Endodermal cell (in vitro differentiated cells): ENCODE measurements around the gene NSG1. TPM values are rescaled to one million over a fixed set of nuclear protein-coding genes. Genes with fewer than 3 reads are reported as not detected.

Experiments used
- DNase-seq: peaks from one replicate; pipeline ENCODE4 v3.0.0-alpha.2; 2017
- H3K27ac ChIP-seq: 2 replicates; pipeline ENCODE4 v1.5.1; 2013; ENCODE audit warnings: mild to moderate bottlenecking, low read depth, low read length, moderate library complexity
- H3K27me3 ChIP-seq: 2 replicates; pipeline ENCODE4 v1.6.1; 2013; ENCODE audit warnings: mild to moderate bottlenecking, low read length, moderate library complexity; ENCODE audit not compliant: insufficient read depth, control insufficient read depth, poor library complexity, severe bottlenecking
- H3K36me3 ChIP-seq: 2 replicates; pipeline ENCODE4 v1.7.0; 2013; ENCODE audit warnings: mild to moderate bottlenecking, low read length, moderate library complexity; ENCODE audit not compliant: control insufficient read depth, insufficient read depth
- H3K4me1 ChIP-seq: one replicate; pipeline ENCODE4 v1.7.0; 2013; ENCODE audit warnings: low read length; ENCODE audit not compliant: control insufficient read depth, insufficient read depth
- H3K4me3 ChIP-seq: 2 replicates; pipeline ENCODE4 v1.5.1; 2013; ENCODE audit warnings: mild to moderate bottlenecking, low read length, moderate library complexity
- H3K9ac ChIP-seq: 2 replicates; pipeline ENCODE4 v1.6.1; 2013; ENCODE audit warnings: mild to moderate bottlenecking, low read length, moderate library complexity; ENCODE audit not compliant: poor library complexity, severe bottlenecking; ENCODE audit errors: extremely low read depth
- H3K9me3 ChIP-seq: 2 replicates; pipeline ENCODE4 v1.6.1; 2013; ENCODE audit warnings: mild to moderate bottlenecking, low read length, moderate library complexity; ENCODE audit not compliant: control insufficient read depth
- H3K27ac Mint-ChIP-seq: 2 replicates; pipeline ENCODE4 v1.8.0; 2020; ENCODE audit warnings: mixed read lengths
- H3K27me3 Mint-ChIP-seq: 2 replicates; pipeline ENCODE4 v1.8.0; 2021; ENCODE audit warnings: mild to moderate bottlenecking, mixed read lengths; ENCODE audit not compliant: insufficient read depth
- H3K36me3 Mint-ChIP-seq: 2 replicates; pipeline ENCODE4 v1.8.0; 2020; ENCODE audit warnings: low read depth, mixed read lengths
- H3K4me1 Mint-ChIP-seq: 2 replicates; pipeline ENCODE4 v1.8.0; 2020; ENCODE audit warnings: mixed read lengths
- H3K4me3 Mint-ChIP-seq: 2 replicates; pipeline ENCODE4 v1.8.0; 2020; ENCODE audit warnings: mild to moderate bottlenecking, moderate library complexity, mixed read lengths
- H3K9me3 Mint-ChIP-seq: 2 replicates; pipeline ENCODE4 v1.8.0; 2020; ENCODE audit warnings: mild to moderate bottlenecking, mixed read lengths
- WGBS, 2 experiments: methylation state at CpG; one replicate each; pipeline versions ENCODE4 v1.1.5 to v1.1.7; 2013; ENCODE audit warnings: missing lambda C conversion rate in 2 of 2, mixed read lengths in 1 of 2; ENCODE audit not compliant: insufficient coverage in 1 of 2, insufficient read length in 1 of 2; 5-methylcytosine and 5-hydroxymethylcytosine counted together
- total RNA-seq, 2 donors: library from RNA; stranded (reverse); fragmentation: NEBNext Ultra II Directional in 1 of 2; extraction: Animal tissue kit (Norgen Biotek cat#: 25700) in 1 of 2; gene quantifications; 2 replicates in 1 of 2; 3 replicates in 1 of 2; pipeline ENCODE4 v1.2.1, GENCODE V29; 2021
- TF ChIP-seq, protein P1 (sequence below): fragments of 200-600 bp; sonication (generic); conservative IDR thresholded peaks from 2 replicates; pipeline ENCODE4 v1.5.0; 2021; ENCODE audit warnings: antibody characterized with exemption, mild to moderate bottlenecking

The NSG1 gene
- total RNA-seq, 2 donors from 2014 or later = 1.8 to 6.0 TPM

DNA sequence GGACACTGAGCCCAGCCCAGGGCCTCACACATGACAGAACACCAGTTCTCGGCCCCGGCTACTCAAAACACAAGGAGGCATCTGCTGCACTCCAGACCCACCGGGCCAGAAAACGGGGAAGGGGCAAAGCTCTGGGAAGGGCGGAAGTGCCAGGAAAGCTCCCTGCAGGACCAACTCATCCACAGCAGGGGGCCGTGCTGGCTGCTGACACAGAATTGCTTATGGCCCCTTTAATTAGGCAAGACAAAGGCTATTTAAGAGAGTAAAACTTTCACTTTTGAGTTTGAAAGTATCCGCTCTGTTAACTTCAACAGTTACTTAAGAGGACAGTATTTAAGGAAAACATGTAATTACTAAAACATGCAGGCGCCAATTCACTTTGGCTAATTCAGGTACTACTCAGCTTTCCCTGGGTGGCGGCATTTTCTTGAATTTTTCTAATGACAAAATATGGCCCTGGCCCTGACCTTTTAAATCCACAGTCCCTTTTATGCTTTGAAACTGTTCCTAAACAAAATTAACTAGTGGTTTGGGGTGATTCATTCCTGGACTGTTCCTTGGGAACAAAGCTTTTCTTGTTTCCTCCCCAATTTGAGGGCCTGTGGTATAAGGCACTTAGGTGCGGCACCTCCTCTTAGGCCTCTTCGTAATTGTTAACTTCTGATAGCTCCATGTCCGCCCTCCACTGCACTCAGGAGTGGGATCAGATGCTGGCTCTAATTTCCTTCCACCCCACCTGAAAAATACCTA lies 40.4 kb downstream of the NSG1 start:
- no peak overlapping the region for H3K4me3 Mint-ChIP-seq
- no peak overlapping the region for H3K4me3 ChIP-seq

DNA sequence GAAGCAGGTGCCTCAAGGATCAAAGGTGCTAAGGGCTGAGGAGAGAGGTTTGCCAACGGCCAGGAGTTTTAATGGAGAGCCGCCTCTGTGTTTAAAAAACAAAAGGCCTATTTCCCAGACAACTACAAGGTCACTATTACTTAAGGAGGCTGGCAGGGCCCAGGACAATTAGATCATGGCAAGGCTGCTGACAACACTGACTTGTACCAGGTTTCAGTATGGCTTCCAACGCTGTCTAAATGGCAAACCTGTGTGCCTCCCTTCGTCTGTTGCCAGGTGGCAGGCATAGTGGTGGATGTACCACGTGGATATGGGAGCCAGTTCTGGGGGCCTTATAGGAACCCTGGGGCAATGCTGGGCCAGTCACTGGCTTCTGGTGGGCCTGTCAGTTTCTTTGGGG lies 41.0 kb downstream of the NSG1 start:
- Mint-ChIP-seq H3K27me3 (peaks cover 6% of the 10 kb centered on the region), H3K36me3 (peaks cover 7% of the 10 kb centered on the region), H3K4me3 (no peak overlapping the region), H3K27ac (no peak overlapping the region), H3K9me3 (no peaks in the 10 kb centered on the region), H3K4me1 (peaks cover 38% of the 10 kb centered on the region)
- H3K4me3 ChIP-seq = no peak overlapping the region
- TF ChIP-seq, protein P1, sequence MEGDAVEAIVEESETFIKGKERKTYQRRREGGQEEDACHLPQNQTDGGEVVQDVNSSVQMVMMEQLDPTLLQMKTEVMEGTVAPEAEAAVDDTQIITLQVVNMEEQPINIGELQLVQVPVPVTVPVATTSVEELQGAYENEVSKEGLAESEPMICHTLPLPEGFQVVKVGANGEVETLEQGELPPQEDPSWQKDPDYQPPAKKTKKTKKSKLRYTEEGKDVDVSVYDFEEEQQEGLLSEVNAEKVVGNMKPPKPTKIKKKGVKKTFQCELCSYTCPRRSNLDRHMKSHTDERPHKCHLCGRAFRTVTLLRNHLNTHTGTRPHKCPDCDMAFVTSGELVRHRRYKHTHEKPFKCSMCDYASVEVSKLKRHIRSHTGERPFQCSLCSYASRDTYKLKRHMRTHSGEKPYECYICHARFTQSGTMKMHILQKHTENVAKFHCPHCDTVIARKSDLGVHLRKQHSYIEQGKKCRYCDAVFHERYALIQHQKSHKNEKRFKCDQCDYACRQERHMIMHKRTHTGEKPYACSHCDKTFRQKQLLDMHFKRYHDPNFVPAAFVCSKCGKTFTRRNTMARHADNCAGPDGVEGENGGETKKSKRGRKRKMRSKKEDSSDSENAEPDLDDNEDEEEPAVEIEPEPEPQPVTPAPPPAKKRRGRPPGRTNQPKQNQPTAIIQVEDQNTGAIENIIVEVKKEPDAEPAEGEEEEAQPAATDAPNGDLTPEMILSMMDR = no peak
- H3K9me3 ChIP-seq = no peaks in the 10 kb centered on the region
- no peak overlapping the region for H3K27ac ChIP-seq
- H3K36me3 ChIP-seq = peaks cover 2% of the 10 kb centered on the region
- H3K9ac ChIP-seq = no peak overlapping the region
- no peaks in the 10 kb centered on the region for H3K27me3 ChIP-seq
- 75 to 83% methylated on average over 4 to 5 of the region's 5 CpGs for WGBS, 2 experiments
- peak; percentile 49 for DNase-seq
- peaks cover 5% of the 10 kb centered on the region for H3K4me1 ChIP-seq

More for the DNA sequence above, 40.4 kb downstream of the NSG1 start:
- Histone ChIP-seq H3K36me3 (peaks cover 5% of the 10 kb centered on the region), H3K27me3 (no peaks in the 10 kb centered on the region), H3K9me3 (no peaks in the 10 kb centered on the region), H3K27ac (no peak overlapping the region), H3K9ac (no peak overlapping the region), H3K4me1 (peaks cover 5% of the 10 kb centered on the region)
- WGBS, 2 experiments = 63 to 75% methylated on average over 8 to 12 of the region's 12 CpGs
- Mint-ChIP-seq H3K36me3 (peaks cover 12% of the 10 kb centered on the region), H3K9me3 (no peaks in the 10 kb centered on the region), H3K4me1 (peaks cover 38% of the 10 kb centered on the region), H3K27ac (no peak overlapping the region), H3K27me3 (peaks cover 6% of the 10 kb centered on the region)
- TF ChIP-seq, protein P1 = peak; percentile 19
- DNase-seq = peak; percentile 92

DNA sequence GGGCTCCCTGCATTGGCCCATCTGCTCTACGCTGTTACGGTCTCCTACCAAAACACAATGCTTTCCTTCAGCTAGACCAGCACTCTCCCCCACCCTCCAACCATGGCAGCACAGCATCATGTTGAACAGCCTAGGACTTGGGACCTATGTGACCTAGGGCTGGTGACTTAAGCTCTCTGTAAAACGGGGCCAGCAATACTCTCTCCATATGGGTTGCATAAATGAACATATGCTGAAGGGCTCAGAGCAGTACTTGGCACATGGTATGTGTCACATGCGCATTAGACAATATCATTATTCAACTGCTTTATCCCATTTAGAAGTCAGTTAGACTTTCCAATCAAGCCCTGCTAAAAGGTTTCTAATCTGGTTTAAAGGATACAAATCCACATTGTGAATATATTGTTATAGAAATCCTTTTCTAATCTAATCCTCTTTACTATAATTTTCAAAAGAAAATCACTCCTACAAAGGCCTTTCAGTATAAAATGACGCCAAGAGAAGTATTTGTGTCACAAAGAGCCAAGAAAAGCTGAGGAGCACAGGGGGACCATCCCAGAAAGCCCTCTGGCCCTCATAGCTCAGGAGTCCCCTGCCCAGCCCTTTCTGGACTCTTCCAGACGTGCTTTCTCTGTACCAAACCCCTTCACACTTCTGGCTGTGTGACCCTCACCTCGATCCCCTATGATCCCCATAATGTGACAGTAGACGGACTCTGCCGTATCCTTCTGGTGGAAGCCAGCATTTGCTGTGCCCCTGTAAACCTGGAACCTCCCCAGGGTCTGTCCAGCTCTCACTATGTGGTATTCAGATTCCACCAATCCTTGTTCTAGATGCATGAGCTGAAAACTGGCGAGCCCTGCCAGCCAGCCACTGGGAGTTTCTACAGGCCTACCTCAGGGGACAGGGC lies 42.3 kb downstream of the NSG1 start:
- Mint-ChIP-seq H3K36me3 (peaks cover 2% of the 10 kb centered on the region), H3K27ac (no peak overlapping the region), H3K27me3 (peaks cover 6% of the 10 kb centered on the region), H3K9me3 (no peaks in the 10 kb centered on the region), H3K4me3 (no peak overlapping the region), H3K4me1 (peaks cover 28% of the 10 kb centered on the region)
- Histone ChIP-seq H3K4me1 (peaks cover 5% of the 10 kb centered on the region), H3K4me3 (no peak overlapping the region), H3K27me3 (no peaks in the 10 kb centered on the region), H3K9me3 (no peaks in the 10 kb centered on the region), H3K27ac (no peak overlapping the region), H3K9ac (no peak overlapping the region), H3K36me3 (no peaks in the 10 kb centered on the region)
- DNase-seq = peak; percentile 17
- 87 to 89% methylated on average over 7 to 10 of the region's 10 CpGs for WGBS, 2 experiments
- TF ChIP-seq, protein P1 = no peak
